ENCODE results near the gene COBLL1.

Gene COBLL1

DNA sequence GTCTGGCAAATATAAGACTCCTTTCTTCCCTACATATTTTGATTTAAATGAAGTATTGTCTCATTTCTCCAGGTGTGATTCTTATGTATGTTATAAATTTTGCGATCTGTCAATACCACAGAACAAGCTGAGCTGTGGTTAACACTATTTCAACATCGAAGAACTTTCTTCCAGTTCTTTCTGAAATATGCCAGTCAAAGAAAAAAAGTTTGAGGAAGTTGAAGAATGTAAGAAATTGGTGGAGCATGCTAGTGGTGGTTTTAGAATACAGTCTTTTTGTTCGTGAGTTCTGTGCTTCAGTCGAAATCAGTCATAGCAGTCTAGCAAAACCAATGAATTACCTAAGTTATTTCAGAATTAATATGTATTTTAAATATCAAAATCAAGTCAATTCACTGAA lies 8.6 kb upstream of the COBLL1 start:
- DNase-seq = no peak

GRCh38 chr2:164849506-164849905 lies 7.9 kb upstream of the COBLL1 start:
- no peak for DNase-seq

- DNase-seq = no peak
These were observed 6.5 kb upstream of the COBLL1 start for GRCh38 chr2:164847981-164848741.

DNA sequence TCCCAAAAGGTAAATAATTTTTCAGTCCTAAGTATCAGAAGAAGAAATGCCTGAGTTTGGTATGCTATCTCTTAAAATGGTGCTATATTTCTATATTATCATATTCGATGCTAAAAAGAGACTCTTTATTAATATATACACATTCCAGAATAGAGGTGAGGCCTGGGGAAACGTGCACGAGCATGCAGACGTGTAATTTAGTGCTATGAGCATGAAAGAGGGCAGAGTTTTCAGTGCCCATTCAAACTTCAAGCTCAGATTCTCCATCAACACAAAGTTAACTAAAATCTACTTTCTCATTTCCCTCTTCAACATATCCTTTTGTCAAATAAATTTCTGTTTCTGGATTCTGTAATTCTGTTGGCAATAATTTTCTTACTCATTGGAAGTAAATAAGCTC lies 5.7 kb upstream of the COBLL1 start:
- no peak for DNase-seq

- no peak for DNase-seq
These were observed 4.7 kb upstream of the COBLL1 start for GRCh38 chr2:164846276-164846675.

GRCh38 chr2:164843346-164843911 lies 1.8 kb upstream of the COBLL1 start:
- no peak for DNase-seq

DNA sequence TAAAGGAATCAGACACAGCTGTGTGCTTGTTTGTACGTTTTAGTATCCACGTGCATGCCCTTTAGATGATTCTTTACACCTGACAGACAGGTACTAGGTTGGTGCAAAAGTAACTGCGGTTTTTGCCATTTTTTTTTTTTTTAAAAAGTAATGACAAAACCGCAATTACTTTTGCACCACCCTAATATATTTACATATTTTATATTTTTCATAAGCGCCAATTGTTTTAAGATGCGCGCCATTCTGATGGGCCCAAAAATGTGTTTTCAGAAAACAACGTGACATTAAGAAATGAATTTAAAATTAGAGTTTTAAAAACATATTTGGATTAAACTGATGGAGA lies 972 bp upstream of the COBLL1 start:
- DNase-seq = no peak

DNA sequence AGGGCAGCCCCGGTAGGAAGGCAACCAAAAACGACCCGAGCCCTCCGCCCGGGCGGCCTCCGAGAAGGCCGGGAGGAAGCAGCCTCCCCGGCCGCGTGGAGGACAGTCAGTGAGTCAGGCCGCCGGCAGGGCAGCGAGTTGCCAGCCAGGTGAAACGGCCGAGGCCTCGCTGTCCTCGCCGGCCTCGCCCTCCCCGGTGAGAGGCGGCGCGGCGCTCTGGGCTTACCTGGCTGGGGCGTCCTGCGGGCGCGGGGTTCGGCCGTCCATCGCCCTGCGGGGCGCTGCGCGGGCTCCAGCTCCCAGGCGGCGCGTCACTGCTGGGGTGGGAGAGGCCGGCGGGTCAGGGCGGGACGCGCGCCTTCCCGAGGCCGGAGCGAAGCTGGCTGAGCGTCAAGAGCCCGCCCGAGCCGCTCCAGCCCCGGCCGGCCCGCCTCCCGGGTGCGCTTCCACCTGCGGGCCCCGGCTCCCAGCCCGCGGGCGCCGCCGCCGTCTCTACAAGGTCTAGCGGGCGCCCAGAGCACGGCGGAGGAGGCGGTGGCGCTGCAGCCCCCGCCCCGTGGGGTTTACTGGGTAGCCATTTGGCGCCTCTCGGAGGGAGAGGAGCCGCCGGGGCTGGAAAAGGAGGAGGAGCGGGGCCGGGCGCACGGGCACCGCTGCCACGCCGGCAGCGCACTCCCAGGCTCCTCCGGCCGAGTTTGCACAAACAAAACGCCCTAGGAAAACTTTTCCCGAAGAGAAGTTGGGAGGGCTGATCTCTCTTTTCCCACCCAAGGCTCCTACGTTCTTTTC lies 499 bp downstream of the COBLL1 start:
- peak; percentile 91 for DNase-seq

GRCh38 chr2:164840458-164840929 lies 1.1 kb downstream of the COBLL1 start:
- no peak for DNase-seq

- DNase-seq = no peak
These were observed 1.6 kb downstream of the COBLL1 start for GRCh38 chr2:164839914-164840457.

GRCh38 chr2:164837807-164838206 lies 3.8 kb downstream of the COBLL1 start:
- DNase-seq = no peak

GRCh38 chr2:164836907-164837306 lies 4.7 kb downstream of the COBLL1 start:
- no peak for DNase-seq

DNA sequence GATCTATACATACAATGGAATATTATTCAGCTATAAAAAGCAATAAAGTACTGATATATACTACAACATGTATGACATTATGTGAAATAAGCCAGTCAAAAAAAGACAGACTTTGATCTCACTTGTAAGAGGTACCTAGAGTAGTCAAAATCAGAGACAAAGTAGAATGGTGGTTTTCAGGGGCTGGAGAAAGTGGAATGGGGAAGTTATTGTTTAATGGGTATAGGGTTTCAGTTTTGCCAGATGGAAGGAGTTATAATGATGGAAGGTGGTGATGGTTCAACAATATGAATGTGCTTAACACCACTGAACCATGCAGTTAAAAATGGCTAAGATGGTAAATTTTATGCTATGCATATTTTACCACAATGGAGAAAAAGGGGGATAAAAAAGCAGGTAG lies 6.3 kb downstream of the COBLL1 start:
- DNase-seq = no peak

DNA sequence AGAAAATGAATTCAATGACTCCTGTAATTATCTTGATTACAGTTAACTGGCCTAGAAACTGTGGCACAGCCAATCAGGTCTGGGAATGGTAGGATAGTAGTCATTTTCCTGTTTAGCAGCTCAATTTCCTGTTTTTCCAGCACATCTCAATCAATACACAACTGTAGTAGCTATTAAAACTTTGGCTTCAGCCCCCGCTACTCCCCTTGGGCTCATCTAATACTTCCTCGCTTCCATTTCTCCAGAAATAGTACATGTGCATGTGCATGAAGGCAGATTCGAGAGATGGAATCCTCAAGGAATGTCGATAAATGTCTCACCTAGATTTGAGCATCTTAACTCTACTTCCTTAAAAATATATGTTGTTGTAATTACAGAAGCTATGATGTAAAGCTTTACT lies 9.7 kb downstream of the COBLL1 start:
- no peak for DNase-seq

DNA sequence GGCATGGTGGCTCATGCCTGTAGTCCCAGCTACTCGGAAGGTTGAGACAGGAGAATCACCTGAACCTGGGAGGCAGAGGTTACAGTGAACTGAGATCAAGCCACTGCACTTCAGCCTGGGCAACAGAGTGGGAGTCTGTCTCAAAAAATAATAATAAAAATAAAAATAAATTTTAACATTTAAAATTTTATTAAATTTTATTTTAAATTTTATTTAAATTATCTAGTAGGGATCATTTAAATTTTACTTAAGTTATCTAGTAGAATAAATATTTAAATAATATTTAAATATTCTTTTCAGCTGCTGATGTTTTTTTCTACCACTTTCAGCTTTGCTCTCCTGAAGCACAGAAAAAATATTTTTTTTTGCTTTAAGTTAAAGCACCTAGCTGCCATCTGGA lies 10.4 kb downstream of the COBLL1 start:
- DNase-seq = no peak

DNA sequence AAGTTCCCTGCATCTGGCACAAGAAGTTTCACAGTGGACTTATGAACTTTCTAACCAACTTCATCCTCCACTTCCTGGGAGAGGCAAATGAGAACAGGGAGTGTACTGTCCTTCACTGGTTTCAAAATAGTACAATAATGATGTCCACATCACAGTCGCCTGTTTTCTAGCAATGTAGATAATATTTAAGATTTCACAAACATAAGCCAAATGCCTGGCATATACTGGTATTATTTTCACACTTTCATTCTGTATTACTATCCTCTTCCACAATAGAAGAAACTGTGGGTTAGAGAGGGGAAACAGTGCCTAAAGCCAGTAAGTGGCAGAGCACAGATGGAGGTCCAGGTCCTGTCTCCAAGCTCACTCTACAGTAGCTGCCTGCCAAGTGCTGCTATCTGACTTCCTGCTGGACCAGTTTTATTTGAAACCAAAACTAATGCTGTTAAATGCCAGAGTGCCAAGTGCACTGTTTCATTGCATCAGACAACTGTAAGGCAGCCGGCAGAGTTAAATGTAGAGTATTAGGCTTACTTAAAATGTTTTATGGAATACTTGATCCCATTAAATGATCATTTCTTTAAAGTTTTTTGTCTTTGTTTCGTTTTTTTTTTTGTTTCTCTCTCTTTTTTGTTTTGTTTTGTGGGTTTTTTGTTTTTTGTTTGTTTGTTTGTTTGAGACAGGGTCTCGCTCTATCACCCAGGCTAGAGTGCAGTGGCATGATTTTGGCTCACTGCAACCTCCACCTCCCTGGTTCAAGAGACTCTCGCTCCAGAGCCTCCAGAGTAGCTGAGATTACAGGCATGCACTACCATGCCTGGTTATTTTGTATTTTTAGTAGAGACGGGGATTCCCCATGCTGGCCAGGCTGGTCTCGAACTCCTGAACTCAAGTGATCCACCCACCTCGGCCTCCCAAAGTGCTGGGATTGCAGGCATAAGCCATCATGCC lies 15.1 kb downstream of the COBLL1 start:
- no peak for DNase-seq

- no peak for DNase-seq
These were observed 16.8 kb downstream of the COBLL1 start for GRCh38 chr2:164824872-164825271.

GRCh38 chr2:164823126-164823525 lies 18.5 kb downstream of the COBLL1 start:
- DNase-seq = no peak

DNA sequence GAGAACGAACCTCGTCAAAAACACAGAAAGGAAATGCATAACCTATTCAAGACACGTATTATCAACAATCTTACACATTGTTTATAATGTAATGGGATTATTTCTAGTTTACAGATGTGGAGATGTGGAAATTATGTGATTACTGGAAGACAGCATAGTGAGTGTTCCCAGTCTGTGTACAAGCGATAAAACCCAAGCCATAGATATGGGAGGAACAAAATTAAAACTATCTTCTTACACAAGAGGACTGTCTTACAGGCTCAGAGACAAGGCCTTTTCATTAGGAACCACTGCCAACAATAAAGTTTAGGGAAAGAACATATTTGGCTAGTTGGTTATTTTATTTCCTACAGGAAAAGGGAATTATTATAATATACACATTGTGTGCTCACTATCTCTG lies 20.3 kb downstream of the COBLL1 start:
- no peak for DNase-seq

DNA sequence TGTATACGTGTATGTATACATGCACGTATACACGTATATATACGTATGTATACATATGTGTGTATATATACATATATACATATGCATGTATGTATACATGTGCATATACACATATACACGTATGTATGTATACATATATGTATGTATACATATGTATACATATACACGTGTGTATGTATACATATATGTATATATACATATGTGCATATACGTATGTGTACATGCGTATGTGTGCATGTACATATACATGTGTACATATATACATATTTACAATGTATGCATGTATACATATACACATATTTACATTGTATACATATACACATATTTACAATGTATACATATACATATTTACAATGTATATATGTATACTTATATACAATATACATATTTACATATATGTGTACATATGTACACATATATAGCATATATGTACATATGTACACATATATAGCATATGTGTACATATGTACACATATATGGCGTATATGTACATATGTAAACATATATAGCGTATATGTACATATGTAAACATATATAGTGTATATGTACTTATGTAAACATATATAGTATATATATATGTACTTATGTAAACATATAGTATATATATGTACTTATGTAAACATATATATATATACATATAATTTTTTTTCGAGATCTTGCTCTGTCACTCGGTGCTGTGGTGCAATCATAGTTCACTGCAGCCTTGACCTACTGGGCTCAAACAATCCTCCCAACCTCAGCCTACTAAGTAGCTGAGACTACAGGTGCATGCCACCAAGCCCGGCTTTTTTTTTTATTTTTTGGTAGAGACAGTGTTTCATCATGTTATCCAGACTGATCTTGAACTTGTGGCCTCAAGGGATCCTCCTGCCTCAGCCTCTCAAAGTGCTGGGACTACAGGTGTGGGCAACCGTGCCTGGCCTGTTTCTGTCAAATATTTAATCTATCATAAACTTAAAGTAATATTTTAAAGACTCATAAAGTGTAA lies 23.2 kb downstream of the COBLL1 start:
- no peak for DNase-seq

GRCh38 chr2:164816900-164817299 lies 24.7 kb downstream of the COBLL1 start:
- DNase-seq = no peak

All from islet precursor cell (in vitro differentiated cells).